ENCODE measurements around the gene APBB1IP. TPM values are rescaled to one million over a fixed set of nuclear protein-coding genes. Genes with fewer than 3 reads are reported as not detected.

APBB1IP gene
- total and polyA plus RNA-seq, 2 of the 8 experiments (the other 6 are each of a cell fraction or from before 2014, with no cell fraction given): 0.05 TPM; not detected in 1

DNA sequence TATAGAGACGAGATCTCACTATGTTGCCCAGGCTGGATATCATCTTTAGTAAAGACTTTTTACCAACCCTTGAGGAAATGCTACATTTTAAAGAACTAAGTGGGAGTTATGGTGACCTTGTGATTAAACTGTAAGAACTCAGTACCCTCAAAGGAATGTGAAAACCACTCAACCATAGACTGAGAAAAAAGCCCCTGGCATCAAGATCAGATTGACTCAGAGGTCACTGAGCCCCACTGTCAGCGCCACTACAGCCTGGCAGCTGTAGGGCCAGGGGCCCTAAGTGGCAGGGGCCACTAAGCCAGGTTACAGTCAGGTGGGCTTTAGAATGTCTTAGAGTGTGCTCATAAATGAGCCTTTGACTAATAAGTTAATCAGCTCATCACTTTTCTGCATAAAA, 55.9 kb downstream of the APBB1IP start:
- H3K9ac ChIP-seq (replicated peaks in 1 of 4; ENCODE audit: extremely low read depth in 1 of 4, low read depth in 3 of 4, low read length in 3 of 4): no peak overlapping the region
- WGBS, 2 experiments (ENCODE audit: extremely low coverage in 1 of 2, insufficient coverage in 1 of 2, insufficient read length in 1 of 2, insufficient replicate concordance in 2 of 2, low coverage in 1 of 2, low lambda C conversion rate in 2 of 2, missing lambda C conversion rate in 1 of 2): 81% methylated on average over 2 of the region's 2 CpGs; no CpG with 5 or more reads in 1 of the 2 experiments
- peaks cover 2 to 9% of the 10 kb centered on the region in 2 experiments; a peak in 1 of 4 replicates for H3K9me3 ChIP-seq (ENCODE audit: insufficient read depth in 2 of 2, low read depth in 1 of 2, low read length in 1 of 2)
- no peaks in the 10 kb centered on the region; a peak in 1 of 8 replicates for H3K36me3 ChIP-seq (ENCODE audit: control insufficient read depth in 2 of 4, insufficient read depth in 4 of 4, low read length in 3 of 4)
- no peaks in the 10 kb centered on the region for H3K23me2 ChIP-seq (ENCODE audit: low read depth, low read length)
- no peak overlapping the region for H2BK5ac ChIP-seq (ENCODE audit: low read depth, low read length)
- H4K8ac ChIP-seq (ENCODE audit: extremely low read depth, insufficient read depth, low read length): no peak overlapping the region
- no peaks in the 10 kb centered on the region for H3K27me3 ChIP-seq (replicated peaks in 1 of 4; ENCODE audit: control insufficient read depth in 3 of 4, extremely low read depth in 1 of 4, insufficient read depth in 3 of 4, low read length in 3 of 4)
- no peak for DNase-seq (ENCODE audit: low read depth in 1 of 2, low spot score in 2 of 2)
- H3K18ac ChIP-seq (ENCODE audit: extremely low read depth, low read length): no peak overlapping the region
- H3K4ac ChIP-seq (replicated peaks; ENCODE audit: insufficient read length, low read depth, low read length): no peak overlapping the region
- no peak overlapping the region for H2AK5ac ChIP-seq (ENCODE audit: low read depth, low read length)
- H3K14ac ChIP-seq (ENCODE audit: insufficient read length): no peak overlapping the region
- H3K23ac ChIP-seq (ENCODE audit: insufficient read length): no peak overlapping the region
- no peak overlapping the region for H2AFZ ChIP-seq (ENCODE audit: low read length)
- H3K27ac ChIP-seq (ENCODE audit: low read depth, low read length): no peak overlapping the region
- H4K20me1 ChIP-seq (replicated peaks in 1 of 2; ENCODE audit: control insufficient read depth in 1 of 2, insufficient read depth in 2 of 2, low read length in 2 of 2): no peaks in the 10 kb centered on the region
- no peak for FAIRE-seq
- ChIA-PET POLR2A (ENCODE audit: partially characterized antibody) (no interaction called here), CTCF (ENCODE audit: partially characterized antibody) (interaction anchor here (1.2 to 1.3 kb wide), 2 partner anchors 10 to 69 kb away, joined by 3 read pairs; no protein-coding TSS in a partner anchor)
- H3K79me1 ChIP-seq (ENCODE audit: low read depth, low read length): no peaks in the 10 kb centered on the region
- no peaks in the 10 kb centered on the region for H3K79me2 ChIP-seq (ENCODE audit: control insufficient read depth in 1 of 2, insufficient read depth in 2 of 2, low read length in 2 of 2)
- H3K56ac ChIP-seq (replicated peaks; ENCODE audit: insufficient read length, low read depth, low read length): no peak overlapping the region
- H2BK20ac ChIP-seq (ENCODE audit: low read length): no peak overlapping the region
- TF ChIP-seq EGR1 (IDR thresholded peaks at IDR 0.05; ENCODE audit: borderline replicate concordance, low read depth, low read length) (no peak), NANOG (IDR thresholded peaks at IDR 0.05; ENCODE audit: insufficient read depth, low read depth, low read length, poor library complexity, severe bottlenecking) (no peak), SP2 (IDR thresholded peaks at IDR 0.05; ENCODE audit: low read length) (no peak), POU5F1 (IDR thresholded peaks at IDR 0.05; ENCODE audit: low read depth, low read length) (no peak), BRCA1 (IDR thresholded peaks at IDR 0.05; ENCODE audit: low read depth, low read length) (no peak), EP300 (IDR thresholded peaks at IDR 0.05; ENCODE audit: borderline replicate concordance in 1 of 2, low read depth in 2 of 2, low read length in 2 of 2) (no peak), NRF1 (IDR thresholded peaks at IDR 0.05; ENCODE audit: low read depth, low read length) (no peak), GABPA (IDR thresholded peaks at IDR 0.05; ENCODE audit: borderline replicate concordance, insufficient read depth, low read length) (no peak), ASH2L (IDR thresholded peaks at IDR 0.05; ENCODE audit: low read length) (no peak)
- TF ChIP-seq, protein P1, sequence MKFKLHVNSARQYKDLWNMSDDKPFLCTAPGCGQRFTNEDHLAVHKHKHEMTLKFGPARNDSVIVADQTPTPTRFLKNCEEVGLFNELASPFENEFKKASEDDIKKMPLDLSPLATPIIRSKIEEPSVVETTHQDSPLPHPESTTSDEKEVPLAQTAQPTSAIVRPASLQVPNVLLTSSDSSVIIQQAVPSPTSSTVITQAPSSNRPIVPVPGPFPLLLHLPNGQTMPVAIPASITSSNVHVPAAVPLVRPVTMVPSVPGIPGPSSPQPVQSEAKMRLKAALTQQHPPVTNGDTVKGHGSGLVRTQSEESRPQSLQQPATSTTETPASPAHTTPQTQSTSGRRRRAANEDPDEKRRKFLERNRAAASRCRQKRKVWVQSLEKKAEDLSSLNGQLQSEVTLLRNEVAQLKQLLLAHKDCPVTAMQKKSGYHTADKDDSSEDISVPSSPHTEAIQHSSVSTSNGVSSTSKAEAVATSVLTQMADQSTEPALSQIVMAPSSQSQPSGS (IDR thresholded peaks at IDR 0.05; ENCODE audit: low read length): no peak
- no peak overlapping the region for H3K4me2 ChIP-seq (ENCODE audit: insufficient read depth in 1 of 2, low read depth in 2 of 2, low read length in 2 of 2)
- H4K91ac ChIP-seq (replicated peaks; ENCODE audit: insufficient read length, low read length): no peak overlapping the region
- no peak overlapping the region for H4K5ac ChIP-seq (ENCODE audit: insufficient read length, low read depth, low read length)
- no peak overlapping the region for H3K4me3 ChIP-seq (ENCODE audit: extremely low read depth in 1 of 4, insufficient read depth in 2 of 4, low read depth in 3 of 4, low read length in 4 of 4)
- H2BK120ac ChIP-seq (replicated peaks; ENCODE audit: low read depth, low read length): no peak overlapping the region
- no peak overlapping the region for H2BK15ac ChIP-seq (ENCODE audit: low read length)
- H3K4me1 ChIP-seq (replicated peaks in 1 of 4; ENCODE audit: control insufficient read depth in 3 of 4, insufficient read depth in 4 of 4, low read length in 3 of 4): no peaks in the 10 kb centered on the region
- no peak overlapping the region for H2BK12ac ChIP-seq (ENCODE audit: low read depth, low read length)

Measured in H1 (cell line).